ENCODE results near the gene POLL.
A peak's percentile ranks its signal among the peaks of the same experiment; 100 is the strongest.
"Not testable (repeated sequence)": the region's sequence is repeated elsewhere in the genome, so short reads cannot be mapped to it uniquely, and the experiment has no call there.

POLL gene

DNA sequence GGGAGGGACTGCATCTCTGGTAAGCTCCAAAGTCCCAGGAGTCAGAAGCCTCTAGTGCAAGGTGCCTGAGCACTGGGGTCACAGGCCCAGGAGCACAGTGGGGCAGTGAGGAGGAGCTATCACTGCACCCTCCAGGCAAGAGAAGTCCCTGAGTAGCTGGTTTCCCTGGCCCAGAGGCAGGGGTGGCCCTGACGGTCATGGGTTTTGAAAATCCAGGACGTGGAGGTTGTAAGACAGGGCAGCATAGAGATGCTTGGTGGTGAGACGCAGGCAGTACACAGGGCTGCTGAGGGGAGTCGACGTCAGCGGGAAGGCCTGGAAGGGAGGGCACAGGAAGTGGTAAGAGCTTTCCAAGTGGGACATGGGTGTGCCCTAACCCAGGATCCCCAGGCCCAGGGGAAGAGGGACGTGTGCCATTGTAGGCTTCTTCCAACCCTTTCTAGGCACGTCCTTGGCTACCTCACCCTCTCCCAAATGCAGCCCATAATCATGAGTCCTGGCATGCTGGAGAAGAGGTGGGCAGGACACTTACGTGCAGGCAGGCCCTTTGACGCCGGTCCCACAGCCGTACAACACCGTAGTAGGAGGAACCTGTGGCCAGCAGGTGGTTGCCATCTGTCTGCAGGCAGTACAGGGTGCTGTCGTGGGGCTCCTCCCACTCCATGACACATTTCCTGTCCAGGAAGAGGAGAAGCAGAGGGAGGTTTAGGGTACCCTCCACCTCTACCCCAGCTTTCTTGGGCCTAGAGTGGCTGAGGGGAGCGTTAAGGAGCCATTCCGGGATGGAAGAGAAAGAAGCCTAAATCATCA lies 23.2 kb upstream of the POLL start:
- DNase-seq: no peak

DNA sequence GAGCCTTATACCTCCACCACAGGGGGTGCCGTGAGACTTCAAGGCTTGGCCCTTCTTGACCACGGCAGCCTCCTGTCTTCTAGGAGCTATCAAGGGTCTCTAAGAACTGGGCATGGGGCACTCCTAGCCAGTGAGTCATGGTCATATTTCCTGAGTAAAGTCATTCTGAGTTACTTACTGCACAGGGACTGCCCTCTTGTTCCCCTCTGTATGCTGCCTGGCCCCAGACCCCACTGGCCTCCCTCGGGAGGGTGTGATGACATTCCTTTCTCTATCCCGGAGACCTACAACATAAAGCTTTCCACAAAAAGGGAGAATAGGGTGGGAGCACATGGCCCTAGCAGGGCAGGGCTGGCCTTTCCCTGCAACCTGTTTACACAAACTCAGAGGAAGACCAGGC lies 21.4 kb upstream of the POLL start:
- no peak for DNase-seq

DNA sequence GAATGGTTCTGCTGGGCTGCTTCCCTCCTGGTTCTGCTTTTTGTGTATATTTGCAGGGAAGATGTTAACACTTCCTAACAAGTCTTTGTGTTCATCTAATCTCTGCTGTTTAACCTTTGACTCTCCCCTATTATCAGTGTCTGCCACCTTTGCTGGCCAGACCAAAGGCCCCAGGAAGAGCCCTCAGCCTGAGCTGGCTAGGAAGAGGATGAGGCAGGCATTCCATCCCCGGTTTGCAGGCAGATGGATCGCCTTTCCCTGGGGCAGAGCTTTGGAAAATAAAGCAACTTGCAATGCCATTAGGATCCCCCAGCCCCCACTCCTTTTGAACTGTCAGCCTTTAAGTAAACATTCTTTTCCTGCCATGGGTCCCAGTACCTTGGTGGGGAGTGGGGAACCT lies 19.1 kb upstream of the POLL start:
- DNase-seq: no peak

DNA sequence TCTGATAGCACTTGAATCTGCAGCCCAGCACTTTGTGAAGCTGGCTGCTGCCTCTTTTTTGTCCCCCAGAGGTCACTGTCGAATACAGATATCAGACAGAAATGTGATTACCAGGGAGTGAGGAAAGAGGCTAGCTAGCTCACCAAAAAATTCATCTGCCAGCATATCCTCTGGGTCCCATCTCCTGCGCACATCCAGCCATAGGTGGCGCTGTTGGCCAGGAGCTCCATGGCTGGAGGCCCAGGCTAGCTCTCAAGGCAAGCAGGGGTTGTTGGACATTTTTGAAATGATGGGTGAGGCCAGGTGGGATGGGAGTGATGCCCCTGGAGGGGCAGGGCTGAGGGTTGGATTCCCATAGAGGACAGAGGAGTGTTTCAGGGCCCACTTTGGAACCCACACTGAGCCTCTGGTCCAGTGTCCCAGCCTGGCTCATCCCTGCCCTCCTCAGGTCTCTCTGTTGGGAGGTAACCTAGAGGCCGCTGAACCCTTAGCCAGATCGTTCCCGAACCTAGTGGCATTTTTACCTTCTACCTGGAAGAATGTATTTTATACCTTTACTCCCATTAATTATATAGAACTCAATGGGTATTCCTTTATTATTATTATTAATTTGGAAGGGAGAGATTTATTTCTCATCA lies 14.8 kb upstream of the POLL start:
- DNase-seq: peak; percentile 32

DNA sequence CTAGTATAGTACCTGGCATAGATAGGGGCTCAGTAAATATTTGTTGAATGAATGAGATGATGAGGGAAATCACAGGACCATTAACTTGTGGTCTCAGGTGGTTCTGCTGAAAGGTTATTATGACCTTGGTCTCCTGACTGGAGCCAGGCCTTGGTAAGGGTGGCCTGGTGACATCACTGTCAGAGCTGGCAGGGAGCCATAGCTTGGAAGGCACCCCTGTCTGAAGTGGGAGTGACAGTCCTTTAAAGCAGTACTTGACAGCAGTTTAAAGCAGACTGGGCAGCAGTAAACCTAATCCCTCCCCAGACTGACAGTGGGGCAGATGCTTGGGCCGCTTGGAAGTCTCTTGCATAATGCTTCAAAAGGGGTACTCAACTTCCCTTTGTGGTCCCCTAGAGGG lies 13.5 kb upstream of the POLL start:
- peak; percentile 48 for DNase-seq

DNA sequence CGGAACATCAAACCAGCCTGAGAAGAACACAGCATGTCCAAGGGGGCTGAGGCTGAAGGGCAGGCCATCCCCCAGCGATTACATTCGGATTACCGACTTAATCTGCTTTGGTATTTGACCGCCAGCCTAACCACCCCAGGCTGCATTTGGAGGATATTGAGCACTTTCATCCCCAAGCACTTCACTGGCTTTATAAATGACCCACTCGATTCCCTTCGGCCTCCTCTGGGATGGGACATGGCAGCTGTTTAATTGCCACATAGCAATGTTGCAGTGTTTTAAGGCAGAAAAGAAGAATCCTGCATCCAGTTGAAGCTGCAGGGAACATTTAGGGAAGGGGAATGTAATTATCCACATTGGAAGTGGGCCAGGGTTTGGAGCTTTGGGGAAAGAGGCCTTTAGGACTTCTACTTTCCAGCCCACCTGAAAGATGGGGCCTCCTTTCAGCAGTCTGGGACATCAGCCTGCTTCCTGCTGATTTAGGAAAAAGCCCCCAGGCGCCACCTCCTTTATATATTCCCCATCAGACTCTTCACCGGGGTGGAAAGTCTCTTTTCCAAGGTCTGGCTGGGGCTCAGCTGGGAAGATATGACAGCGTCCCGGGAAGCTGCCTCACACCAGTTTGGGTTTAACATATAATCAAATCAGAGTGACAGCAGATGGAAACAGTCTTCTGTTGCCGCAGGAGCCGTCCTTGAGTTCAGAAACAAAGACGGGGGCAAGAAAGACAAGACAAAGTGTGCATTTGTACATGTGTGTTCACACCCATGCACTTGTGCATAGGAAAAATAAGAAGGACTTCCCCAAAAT lies 9.2 kb upstream of the POLL start:
- no peak for DNase-seq

DNA sequence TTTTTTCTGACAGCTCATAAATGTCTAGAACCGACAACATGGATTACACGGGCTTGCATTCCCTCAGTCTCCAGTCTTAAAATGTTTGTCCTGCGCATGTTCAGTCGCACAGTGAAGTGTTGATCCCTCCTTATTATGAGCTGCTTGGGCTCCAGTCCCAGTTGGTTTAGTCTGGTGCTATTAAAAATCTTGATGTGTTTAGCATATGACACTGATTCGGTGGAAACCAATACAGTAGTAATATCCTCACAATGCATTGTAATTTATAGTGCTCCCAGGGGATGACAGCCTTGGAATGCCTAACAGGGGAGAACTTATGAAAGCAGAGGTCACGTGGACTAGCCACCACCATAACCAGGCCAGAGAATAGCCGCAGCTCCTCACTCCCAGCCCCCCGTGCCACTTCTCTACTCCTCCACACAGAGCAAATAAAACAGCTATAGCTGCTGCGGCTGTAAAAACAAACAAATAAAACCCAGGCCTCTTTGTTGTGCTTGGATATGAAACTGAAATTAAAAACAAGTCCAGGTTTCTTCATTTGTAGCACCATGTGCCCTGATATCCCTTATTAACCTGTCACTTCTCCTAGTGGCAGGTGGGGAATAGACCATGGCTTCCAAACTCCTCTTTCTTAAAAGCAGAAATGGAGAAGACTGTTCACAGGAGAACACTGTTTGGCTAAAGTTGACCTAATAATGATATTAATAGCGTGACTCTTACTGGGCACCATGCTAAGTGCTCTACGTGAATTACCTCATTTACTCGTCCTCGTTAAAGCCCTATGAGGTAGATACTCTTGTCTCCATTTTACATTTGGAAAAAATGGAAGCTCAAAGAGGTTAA lies 7.8 kb upstream of the POLL start:
- DNase-seq: no peak

DNA sequence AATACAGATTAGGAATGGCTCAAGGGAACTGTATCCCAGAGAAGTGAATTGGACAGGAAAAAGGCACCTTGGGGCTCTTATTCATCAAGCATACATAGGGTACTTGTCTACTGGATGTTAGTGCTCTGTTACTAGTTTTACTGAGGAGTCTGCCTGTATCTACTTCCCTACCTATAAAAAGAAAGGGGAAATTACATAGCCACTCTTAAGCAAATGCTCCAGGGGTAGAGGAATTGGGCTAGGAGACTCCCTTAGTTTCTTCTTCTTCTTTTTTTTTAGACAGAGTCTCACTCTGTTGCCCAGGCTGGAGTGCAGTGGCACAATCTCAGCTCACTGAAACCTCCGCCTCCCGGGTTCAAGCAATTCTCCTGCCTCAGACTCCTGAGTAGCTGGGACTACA lies 5.3 kb upstream of the POLL start:
- not testable (repeated sequence) for DNase-seq

DNA sequence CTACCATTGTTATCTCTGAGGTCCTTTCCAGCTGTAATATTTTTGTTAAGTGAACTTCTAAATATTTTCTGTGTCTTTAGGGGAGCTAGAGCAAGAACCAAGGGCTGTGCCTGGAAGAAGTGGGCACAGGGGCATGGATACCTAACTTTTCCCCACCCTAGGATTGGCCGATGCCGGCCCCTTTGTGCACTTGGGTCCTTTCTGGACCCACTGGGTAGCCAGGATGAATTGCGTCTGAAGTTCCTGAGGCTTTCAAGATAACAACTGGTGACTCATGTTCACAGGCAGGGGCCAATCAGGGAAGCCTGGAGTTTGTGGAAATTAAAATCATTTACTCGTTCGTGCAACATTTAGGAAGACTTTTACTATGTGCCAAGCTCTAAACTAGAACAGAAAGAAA lies 822 bp upstream of the POLL start:
- DNase-seq: no peak

DNA sequence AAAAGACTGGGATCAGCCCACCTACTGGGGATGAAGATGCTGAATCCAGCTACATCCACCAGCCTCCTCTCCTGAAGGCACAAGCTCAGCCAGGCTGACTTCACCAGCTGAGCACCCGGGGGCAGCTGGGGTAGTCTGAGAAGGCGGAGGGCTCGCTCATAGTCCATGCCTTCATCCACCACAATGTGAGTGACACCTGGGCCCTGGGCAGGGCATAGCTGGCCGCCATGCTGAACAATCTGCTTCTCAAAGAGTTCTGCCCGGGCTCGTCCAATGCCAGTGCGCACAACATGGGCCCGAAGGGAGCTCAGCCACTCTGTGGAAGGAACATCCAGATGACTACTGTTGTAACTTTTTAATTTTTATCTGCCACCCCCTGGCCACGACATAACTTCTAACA lies 2.2 kb downstream of the POLL start:
- DNase-seq: no peak

DNA sequence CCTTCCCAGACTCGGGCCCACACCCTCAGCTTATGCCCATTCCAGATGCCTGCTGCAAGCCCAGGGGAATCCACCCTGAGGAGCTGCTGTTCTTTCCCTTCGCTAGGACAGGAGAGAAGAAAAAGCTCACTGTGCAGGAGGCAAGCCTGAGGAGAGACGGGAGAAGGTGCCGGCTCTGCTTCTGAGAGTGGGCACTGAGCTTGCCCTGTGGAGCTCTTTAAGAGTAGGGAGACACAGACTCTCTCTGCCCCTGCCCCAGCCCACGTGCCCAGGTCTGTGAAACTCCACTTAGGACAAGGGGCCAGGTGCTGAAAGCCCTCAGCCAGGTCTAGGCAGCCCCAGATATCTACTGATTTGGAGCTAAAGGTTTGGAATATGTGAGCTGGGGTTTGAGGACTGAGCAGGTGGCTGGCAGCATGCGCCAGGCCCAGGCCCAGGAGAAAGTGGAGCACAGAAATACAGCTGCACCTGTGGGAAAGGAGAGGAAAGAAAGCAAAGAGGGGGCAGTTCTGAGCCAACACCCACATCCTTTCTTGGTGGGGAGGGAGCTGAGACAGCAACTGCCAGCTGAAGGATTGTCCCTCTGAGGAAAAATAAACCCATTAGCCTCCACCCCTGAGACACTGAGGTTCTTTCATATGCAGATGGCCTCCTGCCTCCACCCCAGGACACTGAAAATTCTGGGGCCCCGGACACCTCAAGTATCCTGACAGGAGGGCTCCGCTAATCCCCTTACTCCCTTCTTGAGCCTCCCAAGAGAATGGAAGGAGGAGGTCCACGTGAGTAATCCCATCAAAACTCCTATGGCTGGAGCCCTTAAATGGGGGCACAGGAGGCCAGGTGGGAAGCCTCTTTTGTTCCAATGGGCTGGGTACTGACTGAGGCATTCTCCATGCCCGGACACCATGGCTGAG lies 7.3 kb downstream of the POLL start:
- no peak for DNase-seq

DNA sequence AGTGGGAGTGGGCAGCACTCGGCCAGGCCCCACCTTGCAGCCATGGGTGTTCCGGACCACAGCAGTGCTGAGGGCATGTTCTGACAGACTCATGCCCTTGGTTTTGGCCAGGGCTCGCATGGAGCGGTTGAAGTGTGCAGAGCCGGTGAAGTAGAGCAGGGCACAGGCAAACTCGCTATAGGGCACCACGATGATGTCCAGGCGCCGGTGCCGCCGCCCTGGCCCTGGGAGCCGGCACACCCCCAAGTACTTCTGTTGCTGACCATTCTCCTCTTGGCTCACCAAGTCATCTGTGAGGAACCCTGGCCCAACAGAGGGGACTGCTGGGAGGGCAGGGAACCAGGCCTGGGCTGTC lies 8.6 kb downstream of the POLL start:
- no peak for DNase-seq

DNA sequence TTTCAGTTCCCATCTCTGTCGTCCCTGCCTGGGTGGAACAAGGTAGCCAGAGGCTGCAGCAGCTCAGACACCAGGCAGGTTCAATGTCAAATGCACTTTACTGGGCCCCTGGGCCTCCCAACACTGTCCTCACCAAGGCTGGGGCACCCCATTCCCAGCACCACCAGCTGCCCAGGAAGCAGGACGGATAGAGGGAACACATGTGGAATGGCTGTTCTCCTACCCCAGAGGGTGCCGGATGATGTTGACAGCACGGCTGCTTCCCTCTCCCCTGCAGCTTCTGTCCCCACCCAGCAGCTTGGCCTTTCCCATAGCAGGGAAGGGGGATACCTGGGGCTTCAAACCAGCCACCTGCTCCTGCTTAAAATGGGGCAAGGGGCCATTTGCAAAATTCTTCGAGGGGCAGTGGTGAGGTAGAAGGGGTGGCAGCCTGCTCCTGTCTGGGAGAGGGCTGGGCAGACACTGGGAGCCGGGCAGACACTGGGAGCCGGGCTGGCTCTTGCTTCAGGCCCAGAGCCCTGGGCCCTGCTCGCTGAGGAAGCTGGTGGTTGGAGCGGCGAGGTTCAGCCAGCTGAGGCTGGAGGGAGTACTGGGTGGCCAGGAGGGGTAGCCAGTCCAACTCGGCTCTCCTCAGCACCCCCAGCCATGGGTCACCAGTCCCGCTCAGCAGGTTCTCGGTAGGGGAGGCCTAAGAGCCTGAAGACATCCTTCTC lies 9.1 kb downstream of the POLL start:
- no peak for DNase-seq

DNA sequence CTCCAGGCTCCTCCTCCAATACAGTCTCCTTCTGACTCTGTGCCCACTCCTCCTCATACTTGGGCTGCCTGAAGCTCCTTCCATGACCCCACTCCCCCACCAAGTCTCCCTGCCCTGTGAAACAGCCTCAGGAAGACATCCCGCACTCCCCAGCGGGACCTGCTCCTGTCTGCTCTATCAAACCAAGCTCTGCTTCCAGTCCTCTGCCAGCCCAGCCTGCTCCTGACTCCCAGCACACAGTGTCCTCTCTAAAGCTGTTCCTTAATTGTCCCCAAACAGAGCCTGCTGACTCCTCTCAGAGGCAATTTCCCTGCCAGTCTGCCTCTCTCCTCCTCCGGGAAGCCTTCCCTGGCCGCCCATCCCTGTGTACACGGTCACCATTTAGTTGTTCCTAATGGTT lies 9.9 kb downstream of the POLL start:
- DNase-seq: no peak

DNA sequence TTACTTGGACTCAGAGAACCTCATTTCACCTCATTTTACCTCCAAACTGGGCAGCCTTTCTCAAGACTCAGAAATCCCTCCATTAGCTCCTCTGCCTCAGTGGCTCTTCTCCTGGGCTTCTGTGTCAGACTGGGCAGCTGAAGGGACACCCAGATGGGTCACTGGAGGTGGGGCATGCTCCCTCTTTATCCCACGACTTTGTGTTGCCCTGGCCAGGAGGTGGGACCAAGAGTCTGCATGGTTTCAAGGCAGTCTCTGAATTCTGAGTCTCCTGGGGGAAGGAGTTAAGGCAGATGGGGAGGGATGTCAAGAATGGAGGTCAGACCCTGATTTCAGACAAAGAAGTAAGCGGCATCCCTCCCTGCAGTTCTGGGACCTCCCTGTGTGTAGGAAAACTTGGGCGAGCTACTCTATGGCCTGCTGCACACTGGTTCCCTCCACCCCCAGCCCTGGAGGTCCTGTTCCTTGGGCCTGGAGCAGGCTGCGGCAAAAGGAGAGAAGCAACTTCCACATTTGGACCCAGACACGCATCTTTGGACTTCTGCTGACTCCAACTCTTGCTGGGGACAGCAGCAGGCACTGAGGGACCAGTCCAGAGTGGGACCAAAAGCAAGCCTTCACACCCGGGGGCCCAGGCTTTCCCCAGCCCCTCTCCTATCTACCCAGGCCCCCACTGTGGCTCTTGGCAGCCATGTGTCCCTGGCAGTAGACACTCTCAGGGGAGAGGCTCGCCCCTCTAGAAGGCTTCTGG lies 10.8 kb downstream of the POLL start:
- DNase-seq: no peak

DNA sequence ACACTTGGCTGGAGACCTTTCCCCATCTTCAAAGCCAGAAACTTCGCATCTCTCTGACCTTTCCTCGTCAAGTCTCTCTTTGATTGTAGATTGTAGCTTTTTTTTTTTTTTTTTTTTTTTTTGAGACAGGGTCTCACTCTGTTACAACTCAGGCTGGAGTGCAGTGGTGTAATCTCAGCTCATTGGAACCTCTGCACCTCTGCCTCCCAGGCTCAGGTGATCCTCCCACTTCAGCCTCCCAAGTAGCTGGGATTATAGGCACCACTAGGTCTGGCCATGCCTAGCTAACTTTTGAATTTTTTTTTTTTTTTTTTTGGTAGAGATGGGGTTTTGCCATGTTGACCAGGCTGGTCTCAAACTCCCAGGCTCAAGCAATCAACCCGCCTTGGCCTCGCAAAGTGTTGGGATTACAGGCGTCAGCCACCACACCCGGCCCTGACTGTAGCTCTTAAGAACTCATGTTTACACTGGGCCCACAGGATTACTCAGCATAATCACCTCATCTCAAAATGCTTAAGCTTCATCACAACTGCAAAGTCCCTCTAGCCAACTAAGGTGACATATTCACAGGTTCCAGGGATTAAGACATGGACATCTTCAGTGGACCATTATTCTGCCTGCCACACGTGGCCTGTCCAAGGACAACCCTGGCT lies 11.7 kb downstream of the POLL start:
- no peak for DNase-seq

DNA sequence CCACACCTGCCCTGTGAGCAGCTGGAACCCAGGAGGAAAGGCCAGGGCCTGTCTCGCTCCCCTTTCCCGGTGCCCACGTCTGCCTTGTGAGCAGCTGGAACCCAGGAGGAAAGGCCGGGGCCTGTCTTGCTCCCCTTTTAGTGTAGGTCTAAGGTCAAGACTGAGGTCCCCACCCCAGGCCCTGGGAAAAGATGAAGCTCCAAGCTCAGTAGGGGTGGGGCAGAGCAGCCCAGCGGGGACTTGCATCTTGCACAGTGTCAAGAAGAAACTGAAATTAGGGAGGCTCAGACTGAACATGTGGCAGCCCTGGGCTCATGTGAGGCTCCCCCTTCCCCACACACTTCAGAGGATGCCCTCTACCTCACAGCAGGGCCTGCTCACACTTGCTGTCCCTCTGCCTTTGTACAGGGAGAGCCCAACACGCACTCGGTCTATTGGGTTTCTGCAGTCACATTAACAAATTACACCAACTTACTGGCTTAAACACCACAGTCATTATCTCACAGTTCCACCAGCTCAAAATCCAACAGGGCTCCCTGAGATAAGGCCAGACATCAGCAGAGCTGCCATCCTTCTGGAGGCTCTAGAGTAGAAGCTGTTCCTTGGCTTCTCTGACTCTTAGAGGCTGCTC lies 12.4 kb downstream of the POLL start:
- no peak for DNase-seq

DNA sequence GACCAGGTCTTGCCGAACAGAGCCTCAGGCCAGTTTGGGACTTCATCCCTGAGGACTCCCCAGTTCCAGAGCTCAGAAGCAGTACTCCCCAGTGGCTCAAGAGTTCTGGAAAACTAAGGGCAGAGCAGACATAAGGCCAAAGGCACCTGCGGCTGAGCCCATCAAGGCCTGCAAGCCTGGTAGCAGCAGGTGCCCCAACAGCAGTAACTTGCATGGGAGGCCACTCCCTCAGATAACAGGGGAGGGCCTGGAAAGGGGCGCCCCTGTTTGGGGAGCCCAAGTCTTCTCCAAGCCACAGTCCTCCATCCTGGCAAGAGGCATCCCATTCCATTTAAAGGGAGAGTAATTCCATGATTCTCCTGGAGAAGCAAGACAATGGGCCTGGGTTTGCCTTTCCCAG lies 13.0 kb downstream of the POLL start:
- no peak for DNase-seq

Data from NCI-H345 (cell line).